K562 (cell line): ENCODE data around the gene B3GNT4. TPM values are rescaled to one million over a fixed set of nuclear protein-coding genes. Genes with fewer than 3 reads are reported as not detected.

Source experiments
- CGGBP1 ChIP-seq: fragments of 250-450 bp; sonication (Bioruptor Pico); IDR thresholded peaks from 2 replicates; pipeline ENCODE4 v1.9.0; 2021; ENCODE audit warnings: mild to moderate bottlenecking
- HDAC1 ChIP-seq, 2 experiments: fragments of 450-650 bp; IDR thresholded peaks; 2 replicates each; pipeline ENCODE4 v1.6.1; 2016 to 2017; ENCODE audit warnings: inconsistent platforms in 1 of 2, mild to moderate bottlenecking in 1 of 2, moderate library complexity in 1 of 2
- HNRNPK ChIP-seq: fragments of 200-400 bp; formaldehyde crosslinking; IDR thresholded peaks from one replicate; pipeline ENCODE4 v1.6.1; 2018; ENCODE audit warnings: mild to moderate bottlenecking, low read depth, low read length; ENCODE audit not compliant: poor library complexity, severe bottlenecking
- LARP7 ChIP-seq: fragments of 450-650 bp; IDR thresholded peaks from 2 replicates; pipeline ENCODE4 v1.6.1; 2016
- NONO ChIP-seq, 2 experiments: fragments of 200-400 bp in 1 of 2; fragments of 450-650 bp in 1 of 2; formaldehyde crosslinking in 1 of 2; IDR thresholded peaks; 2 replicates each; pipeline ENCODE4 v1.6.1; 2017; ENCODE audit warnings: low read depth in 2 of 2, mild to moderate bottlenecking in 2 of 2, moderate library complexity in 2 of 2, low read length in 1 of 2
- NR1H2 ChIP-seq: sonication (generic); formaldehyde crosslinking; IDR thresholded peaks from 2 replicates; pipeline ENCODE4 v1.4.0; 2020; ENCODE audit warnings: mild to moderate bottlenecking, missing genetic modification reagents
- POLR2G ChIP-seq: fragments of 200-400 bp; formaldehyde crosslinking; IDR thresholded peaks from 2 replicates; pipeline ENCODE4 v1.6.1; 2017; ENCODE audit warnings: low read depth, mild to moderate bottlenecking, antibody characterized with exemption, low read length, moderate library complexity
- SRF ChIP-seq, 2 experiments: fragments of 250-450, 450-650 bp in 1 of 2; sonication (Bioruptor Pico) in 1 of 2; sonication (generic) in 1 of 2; formaldehyde crosslinking; IDR thresholded peaks; 2 replicates each; pipeline versions ENCODE4 v1.5.0 to v1.5.1; 2020 to 2022; ENCODE audit warnings: mild to moderate bottlenecking in 1 of 2, missing genetic modification reagents in 1 of 2
- ZBTB40 ChIP-seq, 2 experiments: fragments of 450-650 bp in 1 of 2; sonication (generic) in 1 of 2; formaldehyde crosslinking in 1 of 2; IDR thresholded peaks; 2 replicates each; pipeline versions ENCODE4 v1.7.1 to v1.9.0; 2016 to 2022; ENCODE audit warnings: inconsistent platforms in 1 of 2, mild to moderate bottlenecking in 1 of 2, missing genetic modification reagents in 1 of 2
- ZNF639 ChIP-seq, 2 experiments: fragments of 200-800 bp in 1 of 2; sonication (Bioruptor generic) in 1 of 2; sonication (generic) in 1 of 2; formaldehyde crosslinking in 1 of 2; IDR thresholded peaks in 1 of 2; conservative IDR thresholded peaks in 1 of 2; 2 replicates each; pipeline versions ENCODE4 v1.5.0 to v1.6.1; 2016 to 2020; ENCODE audit warnings: missing compliant biosample characterization in 1 of 2, missing genetic modification characterization in 1 of 2, missing genetic modification reagents in 1 of 2
- polyA plus RNA-seq, 8 experiments: library from polyadenylated mRNA; depleted of rRNA in 4 of 8; stranded (reverse) in 5 of 8; unstranded in 3 of 8; fragments of >200 nt; fragmentation: Nextera tagmentation in 2 of 8; fragmentation: Illumina TruSeq in 1 of 8; extraction: Ambion mirVana in 2 of 8; extraction: Trizol in 1 of 8; gene quantifications; 2 replicates each; pipeline versions ENCODE4 v1.2.1 to v1.2.3, GENCODE V29; 2011 to 2014; ENCODE audit warnings: inconsistent platforms in 1 of 8, missing spikeins in 1 of 8
- total RNA-seq, 7 experiments: library from RNA; depleted of rRNA in 6 of 7; stranded (reverse); fragments of >200 nt in 6 of 7; fragmentation: Illumina TruSeq in 2 of 7; extraction: Trizol in 2 of 7; gene quantifications; 2 replicates each; pipeline versions ENCODE4 v1.2.1 to v1.2.3, GENCODE V29; 2011 to 2021; ENCODE audit warnings: low replicate concordance in 1 of 7

Gene B3GNT4
- total and polyA plus RNA-seq, 9 of the 15 experiments (the other 6 are each of a cell fraction or from before 2014, with no cell fraction given), result 0.17 to 3.2 (median 1.3) TPM

- TF ChIP-seq HNRNPK, result no peak
- 0 out of 4 replicates have a peak, but pooled peaks of 1 of the 2 experiments have one; percentile 40 for TF ChIP-seq NONO (IDR thresholded peaks at IDR 0.05; ENCODE audit: low read depth in 2 of 2, low read length in 1 of 2)
- peak; percentile 93 for TF ChIP-seq ZBTB40 (IDR thresholded peaks at IDR 0.05)
- TF ChIP-seq ZBTB40 (CRISPR knock-in tag; IDR thresholded peaks at IDR 0.05), result no peak
- peak in 1 of 2 experiments; percentile 69; a peak in 1 of 4 replicates for TF ChIP-seq ZNF639 (CRISPR knock-in tag; conservative IDR thresholded peaks at IDR 0.05 in 1 of 2, IDR thresholded peaks at IDR 0.05 in 1 of 2)
- peak in 1 of 2 experiments; percentile 71; a peak in 1 of 4 replicates for TF ChIP-seq SRF (CRISPR knock-in tag; IDR thresholded peaks at IDR 0.05)
- TF ChIP-seq LARP7, result no peak
- peak; percentile 98 for TF ChIP-seq POLR2G
- peak in 1 of 2 experiments; percentile 95; a peak in 2 of 4 replicates for TF ChIP-seq HDAC1 (IDR thresholded peaks at IDR 0.05)
- TF ChIP-seq NR1H2 (CRISPR knock-in tag), result peak; percentile 16; the same call in 1 of the 2 replicates
- no peak for TF ChIP-seq CGGBP1 (CRISPR knock-in tag)
Observed at GRCh38 chr12:122225683-122226365, 22.3 kb downstream of the B3GNT4 start, which contains the start of gene DIABLO (continued).
